Colonic mucosa (tissue), 4 donors: ENCODE data around the gene SYT17. TPM values are rescaled to one million over a fixed set of nuclear protein-coding genes. Genes with fewer than 3 reads are reported as not detected.
A peak's percentile ranks its signal among the peaks of the same experiment; 100 is the strongest.

Source experiments
- DNase-seq: peaks from one replicate; pipeline ENCODE4 v3.0.0-alpha.2; 2020
- H3K27ac ChIP-seq: fragments of 200-600 bp; one replicate; pipeline ENCODE4 v1.8.0; 2021
- H3K27me3 ChIP-seq: fragments of 200-600 bp; one replicate; pipeline ENCODE4 v1.8.0; 2021
- H3K36me3 ChIP-seq: fragments of 200-600 bp; one replicate; pipeline ENCODE4 v1.8.0; 2021
- H3K4me1 ChIP-seq: fragments of 200-600 bp; one replicate; pipeline ENCODE4 v1.8.0; 2021; ENCODE audit warnings: mild to moderate bottlenecking
- H3K4me3 ChIP-seq: fragments of 200-600 bp; one replicate; pipeline ENCODE4 v1.8.0; 2021
- H3K9ac ChIP-seq, 2 donors: one replicate each; pipeline ENCODE4 v1.7.0; 2013; ENCODE audit warnings: control low read depth in 2 of 2, low read depth in 2 of 2, low read length in 2 of 2
- H3K9me3 ChIP-seq: fragments of 200-600 bp; one replicate; pipeline ENCODE4 v1.8.0; 2021
- CTCF ChIP-seq: fragments of 200-600 bp; IDR thresholded peaks from one replicate; pipeline ENCODE4 v1.8.0; 2022; ENCODE audit warnings: antibody characterized with exemption, mild to moderate bottlenecking
- intact Hi-C: fragments of 100-400 bp; cut with DNase I; formaldehyde crosslinking; loops from one replicate; pipeline ENCODE4 v1.14.1; 2022
- total RNA-seq, 2 donors: library from RNA; stranded (reverse); fragmentation: NEBNext Ultra II Directional in 1 of 2; extraction: Animal tissue kit (Norgen Biotek cat#: 25700) in 1 of 2; gene quantifications; one replicate each; pipeline ENCODE4 v1.2.1, GENCODE V29; 2021
- donor health status: healthy.
- donor health status: DM: no; HTN: no; CAD: no.
- donor health status: DM: no; HTN: no; CAD: no.

SYT17 gene
- total RNA-seq, 2 donors from 2014 or later: 5.1 to 5.5 TPM

GRCh38 chr16:19242186-19242585 is 74.1 kb downstream of the SYT17 start:
- Histone ChIP-seq H3K9me3 (no peaks in the 10 kb centered on the region), H3K4me3 (no peak overlapping the region), H3K9ac (no peak overlapping the region), H3K36me3 (no peaks in the 10 kb centered on the region), H3K4me1 (no peaks in the 10 kb centered on the region), H3K27ac (no peak overlapping the region), H3K27me3 (no peaks in the 10 kb centered on the region)
- no peak for TF ChIP-seq CTCF
- intact Hi-C loops: no loop called here
- DNase-seq: no peak

- no peak for DNase-seq
- no peaks in the 10 kb centered on the region for H3K9me3 ChIP-seq
- H3K9ac ChIP-seq: no peak overlapping the region
- H3K4me1 ChIP-seq: no peaks in the 10 kb centered on the region
- intact Hi-C loops: no loop called here
- H3K27ac ChIP-seq: no peak overlapping the region
- TF ChIP-seq CTCF: no peak
- no peaks in the 10 kb centered on the region for H3K27me3 ChIP-seq
- H3K4me3 ChIP-seq: no peak overlapping the region
- H3K36me3 ChIP-seq: no peaks in the 10 kb centered on the region
These were observed 75.0 kb downstream of the SYT17 start for GRCh38 chr16:19242987-19243575.

GRCh38 chr16:19245326-19245925 is 77.4 kb downstream of the SYT17 start:
- Histone ChIP-seq H3K27me3 (no peaks in the 10 kb centered on the region), H3K9me3 (no peaks in the 10 kb centered on the region), H3K4me1 (no peaks in the 10 kb centered on the region), H3K27ac (no peak overlapping the region), H3K4me3 (no peak overlapping the region), H3K9ac (peak overlapping the region in 1 of 2 donors; percentile 40), H3K36me3 (no peaks in the 10 kb centered on the region)
- TF ChIP-seq CTCF: no peak
- peak; percentile 50 for DNase-seq
- intact Hi-C loops: no loop called here

- Histone ChIP-seq H3K4me3 (no peak overlapping the region), H3K36me3 (no peaks in the 10 kb centered on the region), H3K27ac (no peak overlapping the region), H3K9me3 (no peaks in the 10 kb centered on the region), H3K27me3 (no peaks in the 10 kb centered on the region), H3K9ac (no peak overlapping the region), H3K4me1 (no peaks in the 10 kb centered on the region)
- DNase-seq: no peak
- no peak for TF ChIP-seq CTCF
- intact Hi-C loops: no loop called here
These were observed 84.9 kb downstream of the SYT17 start for GRCh38 chr16:19252904-19253303.

GRCh38 chr16:19254611-19255010 is 86.6 kb downstream of the SYT17 start:
- Histone ChIP-seq H3K27ac (no peak overlapping the region), H3K4me3 (no peak overlapping the region), H3K9me3 (no peaks in the 10 kb centered on the region), H3K9ac (no peak overlapping the region), H3K27me3 (no peaks in the 10 kb centered on the region), H3K4me1 (no peaks in the 10 kb centered on the region), H3K36me3 (no peaks in the 10 kb centered on the region)
- intact Hi-C loops: no loop called here
- DNase-seq: no peak
- no peak for TF ChIP-seq CTCF
